ENCODE data around the gene WDR45B.

The WDR45B gene

GRCh38 chr17:82619641-82620040, 28.6 kb downstream of the WDR45B start:
- no peak for DNase-seq

GRCh38 chr17:82619211-82619610, 29.0 kb downstream of the WDR45B start:
- no peak for DNase-seq

GRCh38 chr17:82616021-82616711, 32.1 kb downstream of the WDR45B start:
- no peak for DNase-seq

- DNase-seq: no peak
These were observed 32.9 kb downstream of the WDR45B start for GRCh38 chr17:82615084-82616020.

- DNase-seq: no peak
These were observed 34.1 kb downstream of the WDR45B start for GRCh38 chr17:82614095-82614631.

GRCh38 chr17:82613283-82614094, 34.8 kb downstream of the WDR45B start:
- DNase-seq: no peak

GRCh38 chr17:82611140-82612058, 36.8 kb downstream of the WDR45B start:
- no peak for DNase-seq

- no peak for DNase-seq
These were observed 38.6 kb downstream of the WDR45B start for GRCh38 chr17:82609655-82610054.

GRCh38 chr17:82608816-82609215, 39.4 kb downstream of the WDR45B start:
- DNase-seq: no peak

- DNase-seq: no peak
These were observed 42.2 kb downstream of the WDR45B start for GRCh38 chr17:82605939-82606600.

GRCh38 chr17:82604532-82604931, 43.7 kb downstream of the WDR45B start:
- no peak for DNase-seq

GRCh38 chr17:82603981-82604448, 44.2 kb downstream of the WDR45B start:
- no peak for DNase-seq

GRCh38 chr17:82602986-82603710, 45.1 kb downstream of the WDR45B start:
- DNase-seq: no peak

- DNase-seq: no peak
These were observed 45.8 kb downstream of the WDR45B start for GRCh38 chr17:82602487-82602886.

GRCh38 chr17:82601447-82602000, 46.7 kb downstream of the WDR45B start:
- no peak for DNase-seq

GRCh38 chr17:82600731-82601446, 47.4 kb downstream of the WDR45B start:
- DNase-seq: no peak

GRCh38 chr17:82599674-82600661, 48.3 kb downstream of the WDR45B start:
- DNase-seq: no peak
